Panc1 (cell line): ENCODE results near the gene NPLOC4.

ENCODE experiments used
- CTCF ChIP-seq: fragments of 450-650 bp; IDR thresholded peaks from 2 replicates; pipeline ENCODE4 v1.5.1; 2017; ENCODE audit warnings: mild to moderate bottlenecking
- POLR2AphosphoS5 ChIP-seq: IDR thresholded peaks from 2 replicates; pipeline ENCODE4 v1.6.1; 2012; ENCODE audit warnings: mild to moderate bottlenecking, low read depth, low read length, moderate library complexity

DNA sequence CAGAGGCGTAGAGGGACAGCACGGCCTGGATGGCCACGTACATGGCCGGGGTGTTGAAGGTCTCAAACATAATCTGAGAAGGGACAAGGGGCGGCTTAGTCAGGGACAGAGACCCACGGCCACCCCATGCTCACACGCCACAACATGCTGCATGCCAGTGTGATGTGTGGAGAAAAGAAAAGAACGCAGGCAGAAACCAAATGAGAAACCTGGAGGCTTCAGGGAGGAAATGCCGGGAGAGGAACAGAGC lies 125.4 kb downstream of the NPLOC4 start:
- TF ChIP-seq POLR2AphosphoS5 = no peak
- TF ChIP-seq CTCF = no peak
